ENCODE measurements around the gene TBX19. TPM values are rescaled to one million over a fixed set of nuclear protein-coding genes. Genes with fewer than 3 reads are reported as not detected.

The TBX19 gene
- total RNA-seq, 4 donors from 2014 or later: 0.45 to 2.8 (median 1.4) TPM

- no peaks in the 10 kb centered on the region for H3K27me3 ChIP-seq
- no peaks in the 10 kb centered on the region for H3K9me3 ChIP-seq
- ATAC-seq: no peak
- 90 to 92% methylated on average over 1 to 2 of the region's 4 CpGs for WGBS, 2 donors (ENCODE audit: low coverage in 1 of 2)
- no peak overlapping the region for H3K4me3 ChIP-seq
- no peak for TF ChIP-seq POLR2A (IDR thresholded peaks at IDR 0.05)
- H3K27ac ChIP-seq: no peak overlapping the region
- H3K36me3 ChIP-seq: no peaks in the 10 kb centered on the region
- peaks cover 0 to 9% (median 0%) of the 10 kb centered on the region in 3 donors for H3K4me1 ChIP-seq
These were observed 44.2 kb downstream of the TBX19 start for GRCh38 chr1:168324745-168325425.

- TF ChIP-seq EP300 (IDR thresholded peaks at IDR 0.05): no peak
- TF ChIP-seq POLR2AphosphoS5 (IDR thresholded peaks at IDR 0.05): no peak
- no peak for TF ChIP-seq CTCF (IDR thresholded peaks at IDR 0.05)
- TF ChIP-seq POLR2A (IDR thresholded peaks at IDR 0.05): no peak
- H3K27ac ChIP-seq: no peak overlapping the region
- 76% methylated on average over 3 of the region's 5 CpGs; no CpG with 5 or more reads in 1 of the 2 donors for WGBS, 2 donors (ENCODE audit: low coverage in 1 of 2)
- no peaks in the 10 kb centered on the region for H3K4me1 ChIP-seq
- H3K4me3 ChIP-seq: no peak overlapping the region
- no peaks in the 10 kb centered on the region for H3K9me3 ChIP-seq
- no peak for ATAC-seq
- H3K36me3 ChIP-seq: no peaks in the 10 kb centered on the region
- no peaks in the 10 kb centered on the region for H3K27me3 ChIP-seq
These were observed 48.2 kb downstream of the TBX19 start for GRCh38 chr1:168328731-168329364.

GRCh38 chr1:168330285-168330684 is 49.6 kb downstream of the TBX19 start:
- H3K9me3 ChIP-seq: no peaks in the 10 kb centered on the region
- no peaks in the 10 kb centered on the region for H3K27me3 ChIP-seq
- ATAC-seq: no peak
- WGBS, 2 donors (ENCODE audit: low coverage in 1 of 2): 91 to 100% methylated on average over 2 to 3 of the region's 3 CpGs
- peaks cover 0 to 7% (median 0%) of the 10 kb centered on the region in 3 donors for H3K4me1 ChIP-seq
- no peak overlapping the region for H3K27ac ChIP-seq
- H3K36me3 ChIP-seq: no peaks in the 10 kb centered on the region
- TF ChIP-seq POLR2A (IDR thresholded peaks at IDR 0.05): no peak
- no peak for TF ChIP-seq CTCF (IDR thresholded peaks at IDR 0.05)
- TF ChIP-seq POLR2AphosphoS5 (IDR thresholded peaks at IDR 0.05): no peak
- TF ChIP-seq EP300 (IDR thresholded peaks at IDR 0.05): no peak
- H3K4me3 ChIP-seq: no peak overlapping the region

- TF ChIP-seq POLR2A (IDR thresholded peaks at IDR 0.05): no peak
- TF ChIP-seq EP300 (IDR thresholded peaks at IDR 0.05): no peak
- TF ChIP-seq POLR2AphosphoS5 (IDR thresholded peaks at IDR 0.05): no peak
- TF ChIP-seq CTCF (IDR thresholded peaks at IDR 0.05): no peak
These were observed 50.9 kb downstream of the TBX19 start for GRCh38 chr1:168331569-168331968.

GRCh38 chr1:168333562-168334276 is 53.0 kb downstream of the TBX19 start:
- peaks cover 0 to 13% (median 0%) of the 10 kb centered on the region in 3 donors for H3K4me1 ChIP-seq
- H3K9me3 ChIP-seq: no peaks in the 10 kb centered on the region
- TF ChIP-seq CTCF (IDR thresholded peaks at IDR 0.05) (no peak), EP300 (IDR thresholded peaks at IDR 0.05) (no peak), POLR2AphosphoS5 (IDR thresholded peaks at IDR 0.05) (no peak), POLR2A (IDR thresholded peaks at IDR 0.05) (no peak)
- H3K4me3 ChIP-seq: no peak overlapping the region
- no peak for ATAC-seq
- H3K36me3 ChIP-seq: no peaks in the 10 kb centered on the region
- no peaks in the 10 kb centered on the region for H3K27me3 ChIP-seq
- H3K27ac ChIP-seq: no peak overlapping the region
- 55 to 59% methylated on average over 6 of the region's 6 CpGs for WGBS, 2 donors (ENCODE audit: low coverage in 1 of 2)

More at GRCh38 chr1:168331569-168331968, 50.9 kb downstream of the TBX19 start:
- Histone ChIP-seq H3K9me3 (no peaks in the 10 kb centered on the region), H3K4me1 (peaks cover 0 to 13% (median 0%) of the 10 kb centered on the region in 3 donors), H3K27me3 (no peaks in the 10 kb centered on the region), H3K36me3 (no peaks in the 10 kb centered on the region), H3K27ac (no peak overlapping the region), H3K4me3 (no peak overlapping the region)
- WGBS, 2 donors (ENCODE audit: low coverage in 1 of 2): 93 to 100% methylated on average over 1 of the region's 1 CpG
- ATAC-seq: no peak

All from gastroesophageal sphincter (tissue), 4 donors.